GM10847 (cell line): ENCODE data around the gene SLC2A13.

Experiments
- POLR2A ChIP-seq: IDR thresholded peaks from 2 replicates; pipeline ENCODE4 v1.6.1; 2011; ENCODE audit not compliant: insufficient read length; ENCODE audit errors: extremely low read depth

Gene SLC2A13

DNA sequence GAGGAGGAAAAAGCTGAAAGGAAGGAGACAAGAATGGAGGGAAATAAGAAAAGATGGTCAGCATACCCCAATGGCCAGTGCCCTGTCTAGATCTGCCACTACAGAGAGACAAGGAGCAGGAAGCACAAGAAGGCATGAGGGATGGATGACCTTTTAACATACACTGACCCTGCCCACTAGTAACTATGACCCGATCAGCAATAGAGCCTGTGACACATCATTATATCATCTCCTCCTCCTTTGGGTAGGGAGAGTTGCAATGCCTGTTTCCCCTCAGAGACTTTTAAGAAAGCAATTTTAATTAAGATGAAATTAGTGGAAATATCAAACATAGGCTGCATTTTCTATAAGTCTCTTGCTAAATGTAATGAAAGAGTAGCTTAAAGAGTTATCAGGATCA, 4.7 kb upstream of the SLC2A13 start:
- TF ChIP-seq POLR2A, result no peak

DNA sequence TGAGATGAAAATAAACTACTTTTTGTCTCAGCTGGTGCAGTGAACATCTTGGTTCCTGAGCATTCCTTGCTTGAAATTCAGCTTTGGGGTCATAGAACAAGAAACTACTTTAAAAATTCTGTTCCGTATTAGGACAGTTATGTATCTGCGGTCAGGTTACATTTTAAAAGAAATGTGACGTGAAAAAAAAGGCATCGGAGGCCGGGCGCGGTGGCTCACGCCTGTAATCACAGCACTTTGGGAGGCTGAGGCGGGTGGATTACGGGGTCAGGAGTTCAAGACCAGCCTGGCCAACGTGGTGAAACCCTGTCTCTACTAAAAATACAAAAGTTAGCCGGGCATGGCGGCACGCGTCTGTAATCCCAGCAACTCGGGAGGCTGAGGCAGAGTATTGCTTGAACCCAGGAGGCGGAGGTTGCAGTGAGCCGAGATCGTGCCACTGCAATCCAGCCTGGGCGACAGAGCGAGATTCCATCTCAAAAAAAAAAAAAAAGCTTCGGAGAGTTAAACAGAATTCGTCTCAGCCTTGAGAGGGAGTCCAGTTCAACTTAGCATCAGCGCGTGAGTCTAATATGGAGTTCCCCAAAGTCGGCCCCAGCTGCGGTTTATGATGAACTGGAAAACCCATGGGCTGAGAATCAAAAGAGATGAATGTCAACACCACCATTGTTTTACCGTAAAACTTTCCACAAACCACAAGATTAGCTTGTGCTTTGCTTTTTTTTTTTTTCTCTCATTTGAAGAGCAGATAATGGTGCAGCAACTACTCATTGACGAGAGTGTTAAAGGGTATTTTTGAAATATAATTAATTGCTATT, 2.1 kb upstream of the SLC2A13 start:
- no peak for TF ChIP-seq POLR2A

- no peak for TF ChIP-seq POLR2A
Measured at GRCh38 chr12:40107098-40107802, 1.4 kb upstream of the SLC2A13 start.

DNA sequence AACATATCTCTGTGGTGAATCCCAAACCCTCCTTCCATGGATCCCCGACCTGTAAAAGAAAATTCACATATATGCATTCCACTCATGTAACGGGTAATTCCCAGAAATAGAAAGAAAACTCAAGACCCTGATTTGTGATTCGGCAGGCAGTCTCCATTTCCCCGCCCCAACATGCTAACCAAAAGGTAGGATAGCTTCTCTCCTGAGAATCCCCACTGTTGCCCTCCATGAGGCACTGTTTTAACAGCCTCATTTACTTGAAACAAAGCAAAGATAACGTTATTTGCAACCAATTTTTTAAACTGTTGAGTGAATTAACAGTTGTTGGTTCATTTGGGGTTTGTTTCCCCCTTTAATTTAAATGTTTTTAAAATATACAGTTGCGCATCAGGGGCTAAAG, 774 bp upstream of the SLC2A13 start:
- TF ChIP-seq POLR2A, result no peak

GRCh38 chr12:40106202-40106533, 287 bp upstream of the SLC2A13 start:
- TF ChIP-seq POLR2A, result no peak

- TF ChIP-seq POLR2A, result no peak
Measured at GRCh38 chr12:40105265-40105514, 691 bp downstream of the SLC2A13 start.

DNA sequence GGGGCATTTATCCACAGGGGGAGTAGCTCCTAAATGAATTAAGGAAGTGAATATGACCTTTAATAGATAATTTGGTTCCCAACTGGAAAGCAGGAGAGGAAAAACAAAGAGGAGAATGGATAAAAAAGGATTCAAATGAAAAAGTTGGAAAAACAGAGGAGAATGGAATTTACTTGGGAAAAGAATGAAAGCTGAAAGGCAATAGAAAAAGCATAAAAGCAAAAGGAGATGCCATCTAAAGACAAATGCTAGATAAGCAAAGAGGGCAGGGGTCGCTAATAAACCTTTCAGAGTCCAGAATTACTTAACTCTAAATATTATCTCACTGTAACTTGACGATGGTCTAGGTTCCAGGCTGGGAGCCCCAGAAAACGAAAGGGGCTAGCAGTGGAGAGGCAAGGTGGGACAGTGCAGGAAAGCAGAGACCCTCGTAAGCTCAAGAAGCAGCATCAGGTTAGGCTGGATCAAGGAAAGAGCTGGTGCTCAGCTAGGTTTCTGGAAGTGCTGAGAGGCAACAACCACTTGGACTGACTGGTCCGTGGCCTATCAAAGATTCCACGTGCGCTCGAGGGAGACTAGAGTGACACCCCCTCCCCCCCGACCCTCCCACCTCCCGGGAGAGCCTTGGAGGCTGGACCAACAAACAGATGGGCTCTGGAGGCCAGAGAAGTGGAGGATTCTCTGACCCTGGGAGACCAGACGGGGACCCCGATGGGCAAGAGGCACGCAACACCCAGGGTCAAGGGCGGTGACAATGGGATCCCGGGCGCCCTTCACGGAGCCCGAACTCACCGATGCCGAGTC, 1.2 kb downstream of the SLC2A13 start:
- no peak for TF ChIP-seq POLR2A

DNA sequence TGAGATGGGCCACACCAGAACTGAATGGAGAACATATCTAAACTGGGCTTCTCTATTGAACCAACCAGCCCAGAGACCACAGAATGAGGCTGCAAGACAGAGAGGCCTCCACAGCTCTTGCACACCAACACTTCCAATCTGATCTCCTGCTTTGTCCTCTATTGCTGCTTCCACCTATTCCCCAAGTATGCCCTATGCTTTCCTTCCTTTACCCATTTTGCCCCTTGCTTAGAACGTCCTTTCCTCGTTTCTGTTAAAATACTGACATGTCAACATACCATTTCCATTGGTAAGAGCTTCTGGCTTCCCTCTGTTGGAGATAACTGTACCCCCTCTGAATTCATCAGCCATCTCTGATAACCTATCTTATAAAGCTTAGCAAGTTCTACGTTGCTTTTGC, 2.8 kb downstream of the SLC2A13 start:
- no peak for TF ChIP-seq POLR2A

DNA sequence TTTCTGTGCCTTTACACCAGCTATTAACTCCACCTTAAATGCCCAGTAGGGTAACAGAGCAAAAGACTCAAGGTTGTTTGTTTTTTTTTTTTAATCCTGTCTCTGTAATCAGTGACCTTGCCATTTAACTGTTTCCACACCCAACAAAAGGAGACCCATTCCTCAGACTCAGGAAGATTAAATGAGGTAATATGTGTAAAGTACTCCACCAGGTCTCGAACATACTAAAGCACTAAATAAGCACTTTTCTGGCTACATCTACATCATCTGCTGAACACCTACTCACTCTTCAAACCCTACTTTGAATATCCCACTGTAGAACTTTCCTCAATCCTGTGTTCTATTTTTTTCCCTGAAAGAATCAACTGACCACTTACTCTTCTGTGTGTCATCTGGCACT, 4.1 kb downstream of the SLC2A13 start:
- no peak for TF ChIP-seq POLR2A

DNA sequence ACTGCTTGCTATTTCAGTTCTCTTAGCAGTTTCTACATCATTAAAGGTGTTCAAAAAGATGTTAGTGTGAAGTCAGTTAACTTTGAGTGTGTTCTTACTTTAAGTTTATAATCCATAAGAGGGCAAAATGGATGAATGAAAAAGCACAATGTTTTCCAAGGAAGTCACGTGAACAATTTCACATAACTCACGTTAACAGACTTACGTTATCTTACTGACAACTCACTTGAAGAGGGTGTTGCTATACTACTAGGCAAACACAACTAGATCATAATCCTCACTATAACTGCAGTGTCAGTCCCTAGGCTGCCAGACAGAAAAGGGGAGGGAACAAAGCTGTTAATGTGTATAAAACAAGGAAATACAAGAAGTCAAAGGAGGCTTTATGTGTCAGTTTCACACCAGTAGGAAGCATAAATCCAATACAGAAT, 6.4 kb downstream of the SLC2A13 start:
- no peak for TF ChIP-seq POLR2A

GRCh38 chr12:40098406-40099145, 7.3 kb downstream of the SLC2A13 start:
- no peak for TF ChIP-seq POLR2A

DNA sequence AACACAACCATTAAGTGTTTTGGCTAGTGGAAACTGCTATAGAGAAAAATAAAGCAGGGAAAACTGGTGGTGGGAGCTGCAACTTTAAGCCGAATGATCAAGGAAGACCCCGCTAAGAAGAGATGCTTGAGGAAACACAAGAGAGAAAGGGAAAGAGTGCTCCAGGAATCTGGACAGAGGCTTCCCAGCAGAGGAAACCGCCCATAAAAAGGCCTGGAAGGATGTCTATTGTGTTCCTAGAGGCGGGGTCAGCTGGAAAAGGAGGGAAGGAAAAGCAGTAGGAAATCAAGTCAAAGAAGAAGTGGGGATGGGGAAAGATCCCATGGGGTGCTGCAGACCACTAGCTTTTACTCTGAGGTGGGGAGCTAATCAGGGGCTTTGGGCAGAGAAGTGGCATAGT, 12.4 kb downstream of the SLC2A13 start:
- no peak for TF ChIP-seq POLR2A

DNA sequence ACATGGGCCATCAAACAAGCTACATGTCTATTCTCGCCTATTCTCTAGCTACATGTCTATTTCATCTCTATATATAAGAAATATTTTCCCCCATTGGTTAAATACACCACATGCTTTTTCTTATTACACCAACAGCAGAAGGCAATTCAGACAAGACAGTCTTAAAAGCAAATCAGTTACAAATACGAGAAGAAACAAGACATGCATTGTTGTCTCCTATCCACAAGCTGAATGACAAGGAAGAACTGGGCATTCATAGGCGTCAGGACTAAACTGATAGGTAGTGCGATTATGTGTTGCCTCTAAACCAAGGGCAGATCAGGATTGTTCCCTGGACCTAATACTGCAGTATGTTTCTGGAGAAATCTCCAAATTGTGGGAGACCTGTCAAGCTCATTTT, 19.4 kb downstream of the SLC2A13 start:
- no peak for TF ChIP-seq POLR2A

DNA sequence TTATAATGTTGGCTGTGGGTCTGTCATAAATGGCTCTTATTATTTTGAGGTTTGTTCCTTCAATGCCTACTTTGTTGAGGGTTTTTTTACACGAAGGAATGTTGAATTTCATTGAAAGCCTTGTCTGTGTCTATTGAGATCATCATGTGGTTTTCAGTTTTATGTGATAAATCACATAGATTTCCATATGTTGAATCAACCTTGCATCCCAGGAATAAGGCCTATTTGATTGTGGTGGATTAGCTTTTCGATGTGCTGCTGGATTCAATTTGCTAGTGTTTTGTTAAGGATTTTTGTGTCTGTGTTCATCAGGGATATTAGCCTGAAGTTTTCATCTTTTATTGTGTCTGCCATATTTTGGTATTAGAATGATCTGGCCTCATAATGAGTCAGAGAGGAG, 27.6 kb downstream of the SLC2A13 start:
- no peak for TF ChIP-seq POLR2A

- TF ChIP-seq POLR2A, result no peak
Measured at GRCh38 chr12:40075458-40075857, 30.4 kb downstream of the SLC2A13 start.
